Measurements from ENCODE around the gene SNX25. TPM values are rescaled to one million over a fixed set of nuclear protein-coding genes. Genes with fewer than 3 reads are reported as not detected.

SNX25 gene
- total and polyA plus RNA-seq, 2 donors (not counting 1 experiment from before 2014, with no cell fraction given): 11.1 to 32.9 TPM

DNA sequence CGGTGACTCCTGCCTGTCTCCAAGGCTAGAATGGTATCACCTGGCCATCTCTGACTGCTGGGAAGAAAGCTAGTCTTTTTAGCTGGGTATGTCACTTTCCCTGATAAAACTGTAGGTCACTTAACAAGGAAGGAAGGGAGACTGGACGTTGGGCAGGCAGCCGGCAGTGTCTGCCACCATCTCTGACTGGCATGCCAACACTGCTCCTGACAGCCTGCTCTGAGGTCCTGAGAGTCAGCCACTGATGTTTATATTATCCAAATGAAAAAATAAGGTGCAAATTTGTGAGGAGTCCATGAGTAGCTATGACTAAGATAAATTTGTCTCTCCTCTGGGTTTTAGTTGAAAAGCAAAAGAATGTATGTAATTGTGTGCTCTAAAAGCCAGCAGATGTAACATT, 77.2 kb downstream of the SNX25 start:
- Histone ChIP-seq H2AFZ (ENCODE audit: low read length) (no peak overlapping the region), H3K4me1 (ENCODE audit: control insufficient read depth, extremely low read depth, insufficient read depth, low read length) (peaks cover 2% of the 10 kb centered on the region), H3K4me3 (replicated peaks in 1 of 4; ENCODE audit: control extremely low read depth in 1 of 4, insufficient read depth in 1 of 4, low read depth in 3 of 4, low read length in 4 of 4) (no peak overlapping the region), H3K27ac (ENCODE audit: insufficient read depth, low read length) (no peak overlapping the region), H4K20me1 (ENCODE audit: control insufficient read depth, extremely low read depth, insufficient read depth, low read length) (no peaks in the 10 kb centered on the region), H3K4me2 (ENCODE audit: extremely low read depth, insufficient read depth, low read length) (no peak overlapping the region), H3K9ac (ENCODE audit: insufficient read depth, low read length) (no peak overlapping the region), H3K79me2 (ENCODE audit: control insufficient read depth, insufficient read depth, low read length) (no peaks in the 10 kb centered on the region), H3K36me3 (ENCODE audit: control insufficient read depth, insufficient read depth, low read length) (peaks cover 1% of the 10 kb centered on the region), H3K27me3 (ENCODE audit: control insufficient read depth, insufficient read depth, low read length) (no peaks in the 10 kb centered on the region), H3K9me3 (ENCODE audit: control insufficient read depth, insufficient read depth, low read depth, low read length) (no peaks in the 10 kb centered on the region)
- DNase-seq (ENCODE audit: low read depth in 2 of 2): peak in 1 of 2 donors; percentile 22
- TF ChIP-seq EZH2 (IDR thresholded peaks at IDR 0.05; ENCODE audit: low read length, missing control alignments): no peak

DNA sequence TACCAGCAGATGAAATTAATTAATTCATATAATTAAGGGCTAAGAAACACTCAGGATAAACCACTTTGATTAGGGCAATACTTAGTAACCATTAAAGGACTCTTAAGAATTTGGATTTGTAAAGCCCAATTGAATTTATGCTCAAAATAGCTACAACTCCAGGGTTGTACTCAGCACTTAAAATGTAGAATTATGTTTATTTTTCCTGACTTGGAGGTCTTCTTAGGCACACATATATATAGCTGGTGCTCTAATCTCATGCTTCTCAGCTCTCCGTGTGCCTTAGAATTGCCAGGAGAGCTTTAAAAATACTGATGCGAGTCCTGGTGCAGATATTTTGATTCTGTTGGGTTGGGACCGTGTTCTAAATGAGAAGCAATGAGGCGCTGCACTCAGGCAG, 77.6 kb downstream of the SNX25 start:
- no peak overlapping the region for H3K9ac ChIP-seq (ENCODE audit: insufficient read depth, low read length)
- no peaks in the 10 kb centered on the region for H3K79me2 ChIP-seq (ENCODE audit: control insufficient read depth, insufficient read depth, low read length)
- peaks cover 1% of the 10 kb centered on the region for H3K36me3 ChIP-seq (ENCODE audit: control insufficient read depth, insufficient read depth, low read length)
- no peak overlapping the region for H3K4me3 ChIP-seq (replicated peaks in 1 of 4; ENCODE audit: control extremely low read depth in 1 of 4, insufficient read depth in 1 of 4, low read depth in 3 of 4, low read length in 4 of 4)
- peaks cover 2% of the 10 kb centered on the region for H3K4me1 ChIP-seq (ENCODE audit: control insufficient read depth, extremely low read depth, insufficient read depth, low read length)
- H3K9me3 ChIP-seq (ENCODE audit: control insufficient read depth, insufficient read depth, low read depth, low read length): no peaks in the 10 kb centered on the region
- no peak overlapping the region for H2AFZ ChIP-seq (ENCODE audit: low read length)
- H3K27me3 ChIP-seq (ENCODE audit: control insufficient read depth, insufficient read depth, low read length): no peaks in the 10 kb centered on the region
- H3K27ac ChIP-seq (ENCODE audit: insufficient read depth, low read length): no peak overlapping the region
- no peaks in the 10 kb centered on the region for H4K20me1 ChIP-seq (ENCODE audit: control insufficient read depth, extremely low read depth, insufficient read depth, low read length)
- TF ChIP-seq, protein P1, sequence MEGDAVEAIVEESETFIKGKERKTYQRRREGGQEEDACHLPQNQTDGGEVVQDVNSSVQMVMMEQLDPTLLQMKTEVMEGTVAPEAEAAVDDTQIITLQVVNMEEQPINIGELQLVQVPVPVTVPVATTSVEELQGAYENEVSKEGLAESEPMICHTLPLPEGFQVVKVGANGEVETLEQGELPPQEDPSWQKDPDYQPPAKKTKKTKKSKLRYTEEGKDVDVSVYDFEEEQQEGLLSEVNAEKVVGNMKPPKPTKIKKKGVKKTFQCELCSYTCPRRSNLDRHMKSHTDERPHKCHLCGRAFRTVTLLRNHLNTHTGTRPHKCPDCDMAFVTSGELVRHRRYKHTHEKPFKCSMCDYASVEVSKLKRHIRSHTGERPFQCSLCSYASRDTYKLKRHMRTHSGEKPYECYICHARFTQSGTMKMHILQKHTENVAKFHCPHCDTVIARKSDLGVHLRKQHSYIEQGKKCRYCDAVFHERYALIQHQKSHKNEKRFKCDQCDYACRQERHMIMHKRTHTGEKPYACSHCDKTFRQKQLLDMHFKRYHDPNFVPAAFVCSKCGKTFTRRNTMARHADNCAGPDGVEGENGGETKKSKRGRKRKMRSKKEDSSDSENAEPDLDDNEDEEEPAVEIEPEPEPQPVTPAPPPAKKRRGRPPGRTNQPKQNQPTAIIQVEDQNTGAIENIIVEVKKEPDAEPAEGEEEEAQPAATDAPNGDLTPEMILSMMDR (conservative IDR thresholded peaks at IDR 0.05 in 1 of 2, IDR thresholded peaks at IDR 0.05 in 1 of 2; ENCODE audit: low read depth in 1 of 2, low read length in 2 of 2): no peak
- no peak for TF ChIP-seq EZH2 (IDR thresholded peaks at IDR 0.05; ENCODE audit: low read length, missing control alignments)
- no peak for DNase-seq (ENCODE audit: low read depth in 2 of 2)
- no peak overlapping the region for H3K4me2 ChIP-seq (ENCODE audit: extremely low read depth, insufficient read depth, low read length)

DNA sequence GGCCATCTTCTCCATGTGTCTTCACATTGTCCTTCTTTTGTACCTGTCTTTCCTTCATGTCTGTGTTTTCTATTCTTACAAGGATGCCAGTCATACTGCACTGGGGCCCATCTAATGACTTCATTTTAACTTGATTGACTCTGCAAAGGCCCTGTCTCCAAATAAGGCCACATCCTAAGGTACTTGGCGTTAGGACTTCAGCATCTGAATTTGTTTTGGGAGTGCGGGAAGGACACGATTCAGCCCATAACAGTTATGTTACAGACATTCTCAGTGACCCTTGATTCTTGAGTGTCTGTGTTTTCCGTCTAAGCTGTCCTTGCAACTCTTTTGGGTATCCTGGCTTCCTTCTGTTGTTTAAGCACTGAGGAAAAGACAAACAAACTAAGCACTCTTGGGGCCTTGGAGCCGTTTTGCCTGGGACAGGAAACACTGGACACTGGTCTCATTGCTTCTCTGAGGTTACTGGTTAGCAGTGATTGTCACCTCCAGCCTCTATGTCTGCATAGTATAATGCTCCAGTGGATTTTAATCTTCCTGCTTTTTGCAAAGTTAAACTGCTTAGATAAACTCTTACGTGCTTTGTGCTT, 80.7 kb downstream of the SNX25 start:
- Histone ChIP-seq H3K4me1 (ENCODE audit: control insufficient read depth, extremely low read depth, insufficient read depth, low read length) (no peaks in the 10 kb centered on the region), H3K79me2 (ENCODE audit: control insufficient read depth, insufficient read depth, low read length) (no peaks in the 10 kb centered on the region), H2AFZ (ENCODE audit: low read length) (no peak overlapping the region), H4K20me1 (ENCODE audit: control insufficient read depth, extremely low read depth, insufficient read depth, low read length) (no peaks in the 10 kb centered on the region), H3K4me2 (ENCODE audit: extremely low read depth, insufficient read depth, low read length) (no peak overlapping the region), H3K9me3 (ENCODE audit: control insufficient read depth, insufficient read depth, low read depth, low read length) (no peaks in the 10 kb centered on the region), H3K9ac (ENCODE audit: insufficient read depth, low read length) (no peak overlapping the region), H3K36me3 (ENCODE audit: control insufficient read depth, insufficient read depth, low read length) (peaks cover 1% of the 10 kb centered on the region), H3K27me3 (ENCODE audit: control insufficient read depth, insufficient read depth, low read length) (no peaks in the 10 kb centered on the region), H3K4me3 (replicated peaks in 1 of 4; ENCODE audit: control extremely low read depth in 1 of 4, insufficient read depth in 1 of 4, low read depth in 3 of 4, low read length in 4 of 4) (no peak overlapping the region), H3K27ac (ENCODE audit: insufficient read depth, low read length) (no peak overlapping the region)
- no peak for DNase-seq (ENCODE audit: low read depth in 2 of 2)
- no peak for TF ChIP-seq EZH2 (IDR thresholded peaks at IDR 0.05; ENCODE audit: low read length, missing control alignments)

DNA sequence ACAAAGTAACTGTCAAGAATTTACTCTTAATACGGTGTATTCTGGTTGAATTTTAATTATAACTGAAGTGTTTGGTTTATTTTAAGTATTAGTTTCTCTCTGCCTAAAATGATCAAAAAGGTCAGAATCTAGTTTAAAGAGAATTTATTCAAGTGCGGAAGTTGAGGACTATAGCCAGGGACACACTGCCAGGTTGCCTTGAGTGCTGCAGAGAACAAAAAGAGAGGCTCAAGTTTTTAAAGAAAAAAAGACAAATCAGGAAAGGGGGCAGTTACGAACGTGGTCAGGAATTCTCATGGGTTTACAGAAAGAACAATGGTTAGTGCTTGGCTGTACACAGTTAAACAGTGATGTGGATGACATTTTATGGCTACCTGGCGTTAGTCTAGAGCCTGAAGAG, 81.3 kb downstream of the SNX25 start:
- no peak for DNase-seq (ENCODE audit: low read depth in 2 of 2)
- H3K4me1 ChIP-seq (ENCODE audit: control insufficient read depth, extremely low read depth, insufficient read depth, low read length): no peaks in the 10 kb centered on the region
- H3K4me2 ChIP-seq (ENCODE audit: extremely low read depth, insufficient read depth, low read length): no peak overlapping the region
- H3K27ac ChIP-seq (ENCODE audit: insufficient read depth, low read length): no peak overlapping the region
- H3K27me3 ChIP-seq (ENCODE audit: control insufficient read depth, insufficient read depth, low read length): no peaks in the 10 kb centered on the region
- H3K79me2 ChIP-seq (ENCODE audit: control insufficient read depth, insufficient read depth, low read length): no peaks in the 10 kb centered on the region
- no peaks in the 10 kb centered on the region for H3K9me3 ChIP-seq (ENCODE audit: control insufficient read depth, insufficient read depth, low read depth, low read length)
- TF ChIP-seq, protein P1 (conservative IDR thresholded peaks at IDR 0.05 in 1 of 2, IDR thresholded peaks at IDR 0.05 in 1 of 2; ENCODE audit: low read depth in 1 of 2, low read length in 2 of 2): no peak
- TF ChIP-seq EZH2 (IDR thresholded peaks at IDR 0.05; ENCODE audit: low read length, missing control alignments): no peak
- no peaks in the 10 kb centered on the region for H4K20me1 ChIP-seq (ENCODE audit: control insufficient read depth, extremely low read depth, insufficient read depth, low read length)
- H3K9ac ChIP-seq (ENCODE audit: insufficient read depth, low read length): no peak overlapping the region
- peaks cover 1% of the 10 kb centered on the region for H3K36me3 ChIP-seq (ENCODE audit: control insufficient read depth, insufficient read depth, low read length)
- no peak overlapping the region for H2AFZ ChIP-seq (ENCODE audit: low read length)
- no peak overlapping the region for H3K4me3 ChIP-seq (replicated peaks in 1 of 4; ENCODE audit: control extremely low read depth in 1 of 4, insufficient read depth in 1 of 4, low read depth in 3 of 4, low read length in 4 of 4)
